Endothelial cell of umbilical vein (primary cell): ENCODE data around the gene MAML3. TPM values are rescaled to one million over a fixed set of nuclear protein-coding genes. Genes with fewer than 3 reads are reported as not detected.

Experiments used
- BruUV-seq: library from RNA; stranded (reverse); fragments of 400-500 nt; replicated peaks from 2 replicates; lab custom pipeline; 2021; lab: Mats Ljungman, UMichigan
- CTCF ChIA-PET: fragments of 300-600, 350-600 bp; sonication (Branson Sonifier 250); formaldehyde crosslinking; loops from one replicate; lab custom pipeline; 2021; ENCODE audit warnings: antibody characterized with exemption, inconsistent platforms; lab: Charles Lee
- POLR2A ChIA-PET: fragments of 300-600, 350-600 bp; sonication (Branson Sonifier 250); formaldehyde crosslinking; loops from one replicate; lab custom pipeline; 2021; ENCODE audit warnings: antibody characterized with exemption, inconsistent platforms; lab: Charles Lee
- DNase-seq: peaks from one replicate; pipeline ENCODE4 v3.0.0-alpha.2; 2011; ENCODE audit warnings: low read depth, low spot score
- FAIRE-seq: peaks from 2 replicates; lab custom pipeline; 2011; peaks lifted over from hg19 to GRCh38; lab: Jason Lieb, UNC
- H2AFZ ChIP-seq: 2 replicates; pipeline ENCODE4 v1.6.0; 2012; ENCODE audit warnings: low read depth, low read length, control low read depth, inconsistent platforms
- H3K27ac ChIP-seq: 2 replicates; pipeline ENCODE4 v1.5.1; 2011; ENCODE audit warnings: low read depth, mild to moderate bottlenecking, control low read depth, low read length, moderate library complexity; ENCODE audit not compliant: insufficient read depth
- H3K27me3 ChIP-seq, 2 experiments: 2 replicates each; pipeline versions ENCODE4 v1.6.0 to v1.6.1; 2011; ENCODE audit warnings: low read length in 2 of 2, mixed read lengths in 1 of 2; ENCODE audit not compliant: control insufficient read depth in 2 of 2, insufficient read depth in 2 of 2
- H3K36me3 ChIP-seq, 2 experiments: 2 replicates in 1 of 2; 3 replicates in 1 of 2; pipeline ENCODE4 v1.5.1; 2011; ENCODE audit warnings: low read length in 2 of 2, mild to moderate bottlenecking in 1 of 2, moderate library complexity in 1 of 2; ENCODE audit not compliant: control insufficient read depth in 2 of 2, insufficient read depth in 2 of 2; ENCODE audit errors: extremely low read depth in 1 of 2
- H3K4me1 ChIP-seq: 3 replicates; pipeline ENCODE4 v1.5.1; 2011; ENCODE audit warnings: mild to moderate bottlenecking, low read length; ENCODE audit not compliant: control insufficient read depth, insufficient read depth; ENCODE audit errors: extremely low read depth
- H3K4me2 ChIP-seq: 2 replicates; pipeline ENCODE4 v1.6.1; 2011; ENCODE audit warnings: low read length, control low read depth, mixed read lengths; ENCODE audit not compliant: insufficient read depth
- H3K4me3 ChIP-seq, 3 experiments: fragments of 200-600 bp in 1 of 3; sonication (generic), shearing (Covaris generic) in 1 of 3; replicated peaks in 1 of 3; 2 replicates each; pipeline ENCODE4 v1.5.1; 2011 to 2016; ENCODE audit warnings: control low read depth in 3 of 3, low read length in 3 of 3, mild to moderate bottlenecking in 2 of 3, inconsistent platforms in 1 of 3, low read depth in 1 of 3, moderate library complexity in 1 of 3; ENCODE audit not compliant: insufficient read depth in 1 of 3
- H3K79me2 ChIP-seq: 2 replicates; pipeline ENCODE4 v1.6.0; 2012; ENCODE audit warnings: low read length, inconsistent platforms; ENCODE audit not compliant: control insufficient read depth, insufficient read depth
- H3K9ac ChIP-seq: replicated peaks from 2 replicates; pipeline ENCODE3; 2011; ENCODE audit warnings: low read length, control low read depth; ENCODE audit not compliant: insufficient read depth; ENCODE audit errors: extremely low read depth
- H3K9me1 ChIP-seq: replicated peaks from 3 replicates; pipeline ENCODE4 v1.6.0; 2011; ENCODE audit warnings: mild to moderate bottlenecking, low read length; ENCODE audit not compliant: control insufficient read depth, insufficient read depth; ENCODE audit errors: extremely low read depth
- H3K9me3 ChIP-seq: replicated peaks from 2 replicates; pipeline ENCODE4 v1.5.1; 2012; ENCODE audit warnings: low read length, inconsistent platforms; ENCODE audit not compliant: control insufficient read depth, insufficient read depth
- H4K20me1 ChIP-seq: replicated peaks from 2 replicates; pipeline ENCODE3; 2011; ENCODE audit warnings: mild to moderate bottlenecking, low read length; ENCODE audit not compliant: control insufficient read depth, insufficient read depth; ENCODE audit errors: extremely low read depth
- CTCF ChIP-seq, 2 donors: IDR thresholded peaks; 1 replicate in 1 of 2; 2 replicates in 1 of 2; pipeline ENCODE4 v1.5.1; 2011; ENCODE audit warnings: low read length in 2 of 2, mild to moderate bottlenecking in 2 of 2, moderate library complexity in 2 of 2, control low read depth in 1 of 2, inconsistent platforms in 1 of 2, low read depth in 1 of 2; ENCODE audit not compliant: insufficient read depth in 1 of 2; ENCODE audit errors: extremely low read depth in 1 of 2
- EZH2 ChIP-seq: IDR thresholded peaks from 2 replicates; pipeline ENCODE4 v1.6.1; 2012; ENCODE audit warnings: borderline replicate concordance, low read depth, mild to moderate bottlenecking, moderate library complexity, low read length, inconsistent platforms; ENCODE audit not compliant: severe bottlenecking
- FOS ChIP-seq: IDR thresholded peaks from 2 replicates; pipeline ENCODE4 v1.6.1; 2011; ENCODE audit warnings: mild to moderate bottlenecking, low read length, moderate library complexity, borderline replicate concordance; ENCODE audit not compliant: insufficient read depth
- GATA2 ChIP-seq: IDR thresholded peaks from 2 replicates; pipeline ENCODE4 v1.7.0; 2011; ENCODE audit warnings: low read depth, mild to moderate bottlenecking, moderate library complexity, mixed read lengths, low read length; ENCODE audit not compliant: insufficient read length, insufficient read depth
- JUN ChIP-seq: IDR thresholded peaks from 2 replicates; pipeline ENCODE4 v1.6.1; 2011; ENCODE audit warnings: borderline replicate concordance, low read depth; ENCODE audit not compliant: insufficient read length, insufficient read depth
- MAX ChIP-seq: IDR thresholded peaks from 2 replicates; pipeline ENCODE4 v1.6.1; 2011; ENCODE audit not compliant: insufficient read depth, insufficient read length
- MYC ChIP-seq: IDR thresholded peaks from one replicate; pipeline ENCODE4 v1.6.1; 2011; ENCODE audit warnings: mild to moderate bottlenecking, low read depth, low read length
- POLR2A ChIP-seq: IDR thresholded peaks from 2 replicates; pipeline ENCODE4 v1.6.1; 2012; ENCODE audit warnings: low read depth, mild to moderate bottlenecking, control low read depth, low read length
- POLR2AphosphoS5 ChIP-seq: IDR thresholded peaks from 2 replicates; pipeline ENCODE4 v1.6.1; 2012; ENCODE audit warnings: low read depth, mild to moderate bottlenecking, control low read depth, low read length, moderate library complexity; ENCODE audit not compliant: insufficient read depth
- dilution Hi-C: fragments of 300-500 bp; cut with MboI; formaldehyde crosslinking; loops from one replicate; pipeline ENCODE4 v1.15.0; 2019; ENCODE audit warnings: low sequenced_read_pairs; ENCODE audit not compliant: extremely low pct_ligation_motif_present
- intact Hi-C: fragments of 100-400 bp; cut with micrococcal nuclease; formaldehyde crosslinking; loops from one replicate; pipeline ENCODE4 v1.10.0; 2022
- polyA plus RNA-seq, 4 experiments: library from polyadenylated mRNA; depleted of rRNA in 3 of 4; stranded (reverse) in 3 of 4; unstranded in 1 of 4; fragments of >200 nt; gene quantifications; 2 replicates each; pipeline versions ENCODE4 v1.2.1 to v1.2.3, GENCODE V29; 2011 to 2012; ENCODE audit warnings: missing spikeins in 1 of 4
- total RNA-seq: library from RNA; stranded (reverse); gene quantifications from 2 replicates; pipeline ENCODE4 v1.2.3, GENCODE V29; 2021

Gene MAML3
- total and polyA plus RNA-seq, 2 donors (not counting 3 experiments of a cell fraction or from before 2014, with no cell fraction given): 14.0 to 20.3 TPM

GRCh38 chr4:139718358-139718757 lies 435.6 kb downstream of the MAML3 start:
- H3K4me3 ChIP-seq: no peak overlapping the region
- H3K9ac ChIP-seq: no peak overlapping the region
- H4K20me1 ChIP-seq: no peaks in the 10 kb centered on the region
- H3K9me3 ChIP-seq: no peaks in the 10 kb centered on the region
- DNase-seq (no peak), FAIRE-seq (no peak)
- ChIA-PET POLR2A (no interaction called here), CTCF (no interaction called here)
- no peak overlapping the region for H3K4me2 ChIP-seq
- H3K36me3 ChIP-seq: peaks cover 0 to 18% of the 10 kb centered on the region in 2 experiments
- no peak overlapping the region for H2AFZ ChIP-seq
- dilution Hi-C loops (no loop called here), intact Hi-C loops (no loop called here)
- H3K27ac ChIP-seq: no peak overlapping the region
- BruUV-seq: no TSS peak
- H3K9me1 ChIP-seq: no peaks in the 10 kb centered on the region
- no peaks in the 10 kb centered on the region for H3K79me2 ChIP-seq
- H3K4me1 ChIP-seq: no peaks in the 10 kb centered on the region
- TF ChIP-seq EZH2: no peak
- no peak for TF ChIP-seq MAX
- no peaks in the 10 kb centered on the region for H3K27me3 ChIP-seq

GRCh38 chr4:139715746-139716391 lies 438.1 kb downstream of the MAML3 start:
- no peaks in the 10 kb centered on the region for H4K20me1 ChIP-seq
- no peaks in the 10 kb centered on the region for H3K27me3 ChIP-seq
- no peak for DNase-seq
- H3K4me2 ChIP-seq: no peak overlapping the region
- H3K79me2 ChIP-seq: no peaks in the 10 kb centered on the region
- no peak overlapping the region for H3K27ac ChIP-seq
- no peaks in the 10 kb centered on the region for H3K9me3 ChIP-seq
- no peak overlapping the region for H2AFZ ChIP-seq
- CTCF ChIA-PET: interaction anchor here (0.8 to 1.5 kb wide), 2 partner anchors 59 to 112 kb away, joined by 3 to 4 read pairs; no protein-coding TSS in a partner anchor
- H3K36me3 ChIP-seq: peaks cover 0 to 18% of the 10 kb centered on the region in 2 experiments
- no peak for TF ChIP-seq POLR2AphosphoS5
- TF ChIP-seq MYC: no peak
- no peak for TF ChIP-seq GATA2
- no peak for TF ChIP-seq JUN
- TF ChIP-seq MAX: no peak
- no peak for TF ChIP-seq EZH2
- TF ChIP-seq POLR2A: no peak
- no peak for TF ChIP-seq CTCF (IDR thresholded peaks at IDR 0.05; ENCODE audit: extremely low read depth in 1 of 2, insufficient read depth in 1 of 2, low read depth in 1 of 2, low read length in 2 of 2)
- TF ChIP-seq FOS: no peak
- FAIRE-seq: no peak
- intact Hi-C loops: no loop called here
- POLR2A ChIA-PET: no interaction called here
- H3K4me1 ChIP-seq: peaks cover 5% of the 10 kb centered on the region
- H3K9me1 ChIP-seq: no peaks in the 10 kb centered on the region
- H3K4me3 ChIP-seq: no peak overlapping the region
- no TSS peak for BruUV-seq
- no peak overlapping the region for H3K9ac ChIP-seq
- dilution Hi-C loops: no loop called here
